ENCODE measurements around the gene KRTAP12-3. TPM values are rescaled to one million over a fixed set of nuclear protein-coding genes. Genes with fewer than 3 reads are reported as not detected.

KRTAP12-3 gene
- polyA plus RNA-seq, 1 of the 3 experiments (the other 2 are of a cell fraction), result not detected

- 8% methylated on average over 15 of the region's 15 CpGs for WGBS (ENCODE audit: low lambda C conversion rate)
- H2AFZ ChIP-seq (ENCODE audit: low read depth), result no peak overlapping the region
- no peak overlapping the region for H3K9ac ChIP-seq
- ChIA-PET CTCF (interaction anchor here (1.1 kb wide), 1 partner anchor 9 kb away, joined by 3 read pairs; no protein-coding TSS in a partner anchor), POLR2A (no interaction called here)
- peaks cover 38% of the 10 kb centered on the region for H3K27me3 ChIP-seq (ENCODE audit: insufficient read depth)
- TF ChIP-seq ZBTB33 (IDR thresholded peaks at IDR 0.05; ENCODE audit: borderline replicate concordance, low read depth) (no peak), RCOR1 (IDR thresholded peaks at IDR 0.05; ENCODE audit: low read length) (no peak), EZH2phosphoT487 (IDR thresholded peaks at IDR 0.05; ENCODE audit: borderline replicate concordance, low read depth) (no peak), USF1 (IDR thresholded peaks at IDR 0.05; ENCODE audit: borderline replicate concordance, low read depth) (no peak), GABPA (IDR thresholded peaks at IDR 0.05; ENCODE audit: low read depth) (no peak), EP300 (IDR thresholded peaks at IDR 0.05; ENCODE audit: borderline replicate concordance in 1 of 2, low read depth in 1 of 2, low read length in 1 of 2) (no peak), ELF1 (IDR thresholded peaks at IDR 0.05) (no peak), RFX5 (IDR thresholded peaks at IDR 0.05; ENCODE audit: low read length) (no peak), TCF12 (IDR thresholded peaks at IDR 0.05) (no peak), FOXJ3 (CRISPR knock-in tag; IDR thresholded peaks at IDR 0.05) (no peak), NFIC (IDR thresholded peaks at IDR 0.05; ENCODE audit: borderline replicate concordance) (no peak), MXI1 (IDR thresholded peaks at IDR 0.05; ENCODE audit: low read depth, low read length) (no peak), RXRA (IDR thresholded peaks at IDR 0.05; ENCODE audit: borderline replicate concordance, low read depth) (no peak), TEAD4 (IDR thresholded peaks at IDR 0.05; ENCODE audit: borderline replicate concordance, insufficient read depth) (no peak), IRF3 (IDR thresholded peaks at IDR 0.05; ENCODE audit: low read depth, low read length) (no peak), FOXM1 (IDR thresholded peaks at IDR 0.05; ENCODE audit: low read depth) (no peak)
- TF ChIP-seq, protein P1, sequence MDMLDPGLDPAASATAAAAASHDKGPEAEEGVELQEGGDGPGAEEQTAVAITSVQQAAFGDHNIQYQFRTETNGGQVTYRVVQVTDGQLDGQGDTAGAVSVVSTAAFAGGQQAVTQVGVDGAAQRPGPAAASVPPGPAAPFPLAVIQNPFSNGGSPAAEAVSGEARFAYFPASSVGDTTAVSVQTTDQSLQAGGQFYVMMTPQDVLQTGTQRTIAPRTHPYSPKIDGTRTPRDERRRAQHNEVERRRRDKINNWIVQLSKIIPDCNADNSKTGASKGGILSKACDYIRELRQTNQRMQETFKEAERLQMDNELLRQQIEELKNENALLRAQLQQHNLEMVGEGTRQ (IDR thresholded peaks at IDR 0.05; ENCODE audit: borderline replicate concordance, low read depth, low read length), result no peak
- TF ChIP-seq, protein P2, sequence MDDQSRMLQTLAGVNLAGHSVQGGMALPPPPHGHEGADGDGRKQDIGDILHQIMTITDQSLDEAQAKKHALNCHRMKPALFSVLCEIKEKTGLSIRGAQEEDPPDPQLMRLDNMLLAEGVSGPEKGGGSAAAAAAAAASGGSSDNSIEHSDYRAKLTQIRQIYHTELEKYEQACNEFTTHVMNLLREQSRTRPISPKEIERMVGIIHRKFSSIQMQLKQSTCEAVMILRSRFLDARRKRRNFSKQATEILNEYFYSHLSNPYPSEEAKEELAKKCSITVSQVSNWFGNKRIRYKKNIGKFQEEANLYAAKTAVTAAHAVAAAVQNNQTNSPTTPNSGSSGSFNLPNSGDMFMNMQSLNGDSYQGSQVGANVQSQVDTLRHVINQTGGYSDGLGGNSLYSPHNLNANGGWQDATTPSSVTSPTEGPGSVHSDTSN (IDR thresholded peaks at IDR 0.05), result no peak
- TF ChIP-seq, protein P3, sequence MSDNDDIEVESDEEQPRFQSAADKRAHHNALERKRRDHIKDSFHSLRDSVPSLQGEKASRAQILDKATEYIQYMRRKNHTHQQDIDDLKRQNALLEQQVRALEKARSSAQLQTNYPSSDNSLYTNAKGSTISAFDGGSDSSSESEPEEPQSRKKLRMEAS (IDR thresholded peaks at IDR 0.05; ENCODE audit: low read depth), result no peak
- no peaks in the 10 kb centered on the region for H3K79me2 ChIP-seq (ENCODE audit: insufficient read depth)
- no peaks in the 10 kb centered on the region for H3K4me1 ChIP-seq (ENCODE audit: control insufficient read depth in 1 of 2, insufficient read depth in 2 of 2, low read depth in 1 of 2, low read length in 1 of 2)
- H4K20me1 ChIP-seq (ENCODE audit: insufficient read depth), result no peaks in the 10 kb centered on the region
- no peak overlapping the region for H3K4me3 ChIP-seq (ENCODE audit: low read depth in 2 of 2, low read length in 1 of 2)
- no peak overlapping the region for H3K27ac ChIP-seq (ENCODE audit: low read depth in 2 of 2, low read length in 1 of 2)
- H3K9me2 ChIP-seq, result no peaks in the 10 kb centered on the region
- no peaks in the 10 kb centered on the region for H3F3A ChIP-seq (replicated peaks; ENCODE audit: insufficient read depth)
- no peak for DNase-seq
- H3K36me3 ChIP-seq (replicated peaks in 1 of 2; ENCODE audit: control insufficient read depth in 1 of 2, insufficient read depth in 2 of 2, low read length in 1 of 2), result no peaks in the 10 kb centered on the region
- H3K4me2 ChIP-seq, result no peak overlapping the region
- no peaks in the 10 kb centered on the region for H3K9me3 ChIP-seq
These were observed 24.9 kb downstream of the KRTAP12-3 start for GRCh38 chr21:44682580-44683151.

Measured in SK-N-SH (cell line).